ENCODE measurements around the gene NAA60. TPM values are rescaled to one million over a fixed set of nuclear protein-coding genes. Genes with fewer than 3 reads are reported as not detected.

The NAA60 gene
- total RNA-seq, 1 donor from 2014 or later: 58.4 TPM

DNA sequence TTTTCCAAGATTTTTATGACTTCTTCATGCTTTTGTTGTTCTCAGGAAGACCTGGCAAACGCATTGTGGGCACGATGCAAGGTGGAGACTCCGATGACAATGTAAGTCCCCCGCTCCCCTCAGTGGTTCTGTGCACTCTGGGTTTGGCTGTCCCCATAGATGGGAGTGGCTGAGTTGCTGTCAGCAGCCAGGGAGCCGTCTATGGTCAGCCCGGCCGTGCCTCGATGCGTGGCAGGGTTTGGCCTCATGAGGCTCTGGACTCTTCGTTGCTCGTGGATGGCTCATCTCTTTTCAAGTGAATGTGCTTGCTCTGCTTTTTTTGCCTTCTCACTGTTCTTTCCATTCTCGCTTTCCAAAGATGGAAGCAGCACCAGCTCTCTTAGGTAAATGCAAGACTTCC is 89.3 kb downstream of the NAA60 start:
- Histone ChIP-seq H3K36me3 (peaks cover 4 to 40% of the 10 kb centered on the region in 2 donors), H3K9me3 (no peaks in the 10 kb centered on the region), H3K27ac (no peak overlapping the region), H3K4me1 (no peaks in the 10 kb centered on the region), H3K4me3 (no peak overlapping the region), H3K27me3 (no peaks in the 10 kb centered on the region)
- no peak for TF ChIP-seq POLR2A (IDR thresholded peaks at IDR 0.05)
- TF ChIP-seq, protein P1, sequence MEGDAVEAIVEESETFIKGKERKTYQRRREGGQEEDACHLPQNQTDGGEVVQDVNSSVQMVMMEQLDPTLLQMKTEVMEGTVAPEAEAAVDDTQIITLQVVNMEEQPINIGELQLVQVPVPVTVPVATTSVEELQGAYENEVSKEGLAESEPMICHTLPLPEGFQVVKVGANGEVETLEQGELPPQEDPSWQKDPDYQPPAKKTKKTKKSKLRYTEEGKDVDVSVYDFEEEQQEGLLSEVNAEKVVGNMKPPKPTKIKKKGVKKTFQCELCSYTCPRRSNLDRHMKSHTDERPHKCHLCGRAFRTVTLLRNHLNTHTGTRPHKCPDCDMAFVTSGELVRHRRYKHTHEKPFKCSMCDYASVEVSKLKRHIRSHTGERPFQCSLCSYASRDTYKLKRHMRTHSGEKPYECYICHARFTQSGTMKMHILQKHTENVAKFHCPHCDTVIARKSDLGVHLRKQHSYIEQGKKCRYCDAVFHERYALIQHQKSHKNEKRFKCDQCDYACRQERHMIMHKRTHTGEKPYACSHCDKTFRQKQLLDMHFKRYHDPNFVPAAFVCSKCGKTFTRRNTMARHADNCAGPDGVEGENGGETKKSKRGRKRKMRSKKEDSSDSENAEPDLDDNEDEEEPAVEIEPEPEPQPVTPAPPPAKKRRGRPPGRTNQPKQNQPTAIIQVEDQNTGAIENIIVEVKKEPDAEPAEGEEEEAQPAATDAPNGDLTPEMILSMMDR (IDR thresholded peaks at IDR 0.05): no peak
- TF ChIP-seq POLR2AphosphoS5 (IDR thresholded peaks at IDR 0.05; ENCODE audit: insufficient read depth in 1 of 2, low read depth in 1 of 2): no peak
- DNase-seq (ENCODE audit: extremely low spot score in 2 of 2): no peak
- intact Hi-C loops (cut with DNase I): no loop called here

DNA sequence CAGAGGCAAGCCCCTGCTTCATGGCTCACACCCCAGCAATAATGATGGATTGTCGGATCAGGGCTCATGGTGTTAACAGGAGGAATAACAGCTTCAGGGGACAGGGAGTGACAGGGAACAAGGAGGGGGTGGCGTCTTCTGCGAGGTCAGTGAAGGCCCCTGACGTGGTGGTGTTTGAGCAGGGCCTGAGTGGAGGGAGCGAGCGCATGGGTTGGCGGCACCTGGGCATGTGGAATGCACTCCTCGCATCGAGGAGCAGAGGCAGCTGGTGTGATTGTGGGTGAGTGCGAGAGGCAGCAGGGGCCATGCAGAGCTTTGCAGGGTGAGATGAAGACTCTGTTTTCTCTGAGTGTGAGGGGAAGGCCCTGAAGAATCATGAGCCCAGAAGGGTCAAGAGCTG is 90.6 kb downstream of the NAA60 start:
- no peak overlapping the region for H3K27ac ChIP-seq
- no peak for DNase-seq (ENCODE audit: extremely low spot score in 2 of 2)
- intact Hi-C loops (cut with DNase I): no loop called here
- H3K27me3 ChIP-seq: no peaks in the 10 kb centered on the region
- H3K4me3 ChIP-seq: no peak overlapping the region
- H3K36me3 ChIP-seq: peaks cover 4 to 40% of the 10 kb centered on the region in 2 donors
- no peaks in the 10 kb centered on the region for H3K4me1 ChIP-seq
- TF ChIP-seq, protein P1 (IDR thresholded peaks at IDR 0.05): no peak
- TF ChIP-seq POLR2AphosphoS5 (IDR thresholded peaks at IDR 0.05; ENCODE audit: insufficient read depth in 1 of 2, low read depth in 1 of 2): no peak
- no peak for TF ChIP-seq POLR2A (IDR thresholded peaks at IDR 0.05)
- no peaks in the 10 kb centered on the region for H3K9me3 ChIP-seq

DNA sequence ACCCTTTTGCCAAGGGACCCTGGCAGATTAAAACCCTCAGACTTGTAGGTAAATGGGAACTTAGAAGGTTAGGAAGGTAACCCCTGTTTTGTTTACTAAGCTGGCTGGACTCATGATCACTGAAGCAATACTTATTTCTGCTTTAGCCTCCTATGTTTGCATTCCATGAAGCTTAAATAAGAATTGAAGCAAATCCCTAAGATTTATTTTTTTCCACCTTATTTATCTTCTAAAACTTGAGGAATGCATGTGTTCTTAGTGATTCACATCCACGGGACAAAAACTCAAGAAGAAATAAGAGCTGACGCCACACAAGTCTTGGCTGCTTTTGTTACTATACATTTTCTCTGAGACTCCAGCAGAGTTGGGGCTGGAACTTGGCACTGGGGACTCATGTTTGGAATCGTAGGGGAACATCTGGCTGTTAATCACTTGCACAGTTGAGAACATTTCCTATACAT is 92.8 kb downstream of the NAA60 start:
- Histone ChIP-seq H3K4me3 (no peak overlapping the region), H3K27ac (peak overlapping the region; percentile 15), H3K36me3 (peaks cover 0 to 32% of the 10 kb centered on the region in 2 donors), H3K27me3 (no peaks in the 10 kb centered on the region), H3K4me1 (no peaks in the 10 kb centered on the region), H3K9me3 (no peaks in the 10 kb centered on the region)
- TF ChIP-seq POLR2A (IDR thresholded peaks at IDR 0.05) (no peak), POLR2AphosphoS5 (IDR thresholded peaks at IDR 0.05; ENCODE audit: insufficient read depth in 1 of 2, low read depth in 1 of 2) (no peak)
- TF ChIP-seq, protein P1 (IDR thresholded peaks at IDR 0.05): no peak
- DNase-seq (ENCODE audit: extremely low spot score in 2 of 2): no peak
- intact Hi-C loops (cut with DNase I): loop anchor here (1.0 kb wide), 1 partner anchor 33 kb away; no protein-coding TSS in a partner anchor

Small RNA genes lying within 50 kb of the gene (microRNA-seq; reads per million reads assigned to microRNA genes)
- gene MIR6126 (ENCODE audit: borderline number of aligned reads, borderline replicate concordance): not detected

Small RNA genes lying within 50 kb of the gene (small RNA-seq; reads per million reads assigned to genes)
- gene MIR6126: not detected

Other genes with a start within 250 kb of the NAA60 start
- 5.2 TPM for gene ZNF200, start 208.5 kb upstream of the NAA60 start, total RNA-seq
- gene MEFV, start 187.0 kb upstream of the NAA60 start, total RNA-seq: 1.5 TPM
- gene ZNF263, start 160.2 kb upstream of the NAA60 start, total RNA-seq: 29.7 TPM
- 2.2 TPM for gene TIGD7, start 138.2 kb upstream of the NAA60 start, total RNA-seq
- 24.6 TPM for gene ZNF75A, start 138.2 kb upstream of the NAA60 start, total RNA-seq
- gene OR2C1, start 87.8 kb upstream of the NAA60 start, total RNA-seq: 0.74 TPM
- gene ZSCAN32, start 42.7 kb upstream of the NAA60 start, total RNA-seq: 19.6 TPM
- gene ZNF174, start 42.5 kb upstream of the NAA60 start, total RNA-seq: 14.0 TPM
- gene ZNF597, start 176 bp upstream of the NAA60 start, total RNA-seq: 2.0 TPM
- not detected for gene C16orf90, start 51.8 kb downstream of the NAA60 start, total RNA-seq
- gene CLUAP1, start 57.3 kb downstream of the NAA60 start, total RNA-seq: 22.8 TPM
- 12.5 TPM for gene NLRC3, start 133.7 kb downstream of the NAA60 start, total RNA-seq
- gene SLX4, start 167.9 kb downstream of the NAA60 start, total RNA-seq: 3.9 TPM
- gene DNASE1, start 211.0 kb downstream of the NAA60 start, total RNA-seq: 50.3 TPM

All from vagina (tissue), 2 donors.